HCEC 1CT (cell line): ENCODE measurements around the gene CDH24.

Source experiments
- DNase-seq: peaks from one replicate; pipeline ENCODE4 v3.0.0-alpha.2; 2017

CDH24 gene

GRCh38 chr14:23060536-23061260 lies 3.4 kb upstream of the CDH24 start:
- DNase-seq, result no peak

DNA sequence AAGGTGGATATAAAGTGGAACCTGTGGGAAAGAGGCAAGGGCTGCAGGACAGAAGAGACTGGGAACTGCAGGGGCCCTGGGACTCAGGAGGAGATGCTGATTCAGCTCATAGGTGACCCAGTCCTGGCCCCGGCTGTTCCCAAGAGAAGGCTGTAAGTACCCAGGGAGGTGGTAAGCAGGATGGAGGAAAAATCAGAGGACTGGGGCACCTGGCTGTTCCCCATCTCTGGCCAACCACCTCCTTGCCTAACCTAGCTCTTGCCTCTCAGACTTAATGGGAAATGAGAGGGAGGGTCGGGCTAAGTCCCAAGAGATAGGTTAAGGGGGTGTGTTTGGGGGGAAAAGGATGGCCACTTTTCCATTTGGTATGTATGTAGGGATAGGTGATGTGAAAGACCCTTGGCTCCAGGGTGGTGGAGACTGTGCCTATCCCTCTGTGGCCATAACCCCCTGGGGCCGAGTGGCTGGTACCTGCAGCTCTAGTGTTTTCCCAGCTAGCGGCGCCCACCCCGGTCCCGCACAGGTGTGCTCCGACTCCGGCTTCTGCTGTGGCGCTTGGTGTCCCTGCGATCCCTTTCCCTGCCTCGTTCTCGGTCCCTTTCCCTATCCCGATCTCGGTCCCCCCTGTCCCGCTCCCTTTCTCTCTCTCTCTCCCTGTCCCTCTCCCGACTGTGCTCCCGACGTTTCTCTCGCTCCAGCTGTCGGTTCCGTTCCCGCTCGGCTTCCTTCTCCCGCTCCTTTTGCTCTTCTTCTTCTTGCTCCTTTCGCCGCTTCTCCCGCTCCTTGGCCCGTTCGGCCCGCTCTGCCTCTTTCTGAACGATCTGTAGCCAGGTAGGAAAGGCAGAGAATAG lies 1.6 kb upstream of the CDH24 start:
- no peak for DNase-seq

- peak; percentile 81 for DNase-seq
Measured at GRCh38 chr14:23057757-23058653, 685 bp upstream of the CDH24 start.

DNA sequence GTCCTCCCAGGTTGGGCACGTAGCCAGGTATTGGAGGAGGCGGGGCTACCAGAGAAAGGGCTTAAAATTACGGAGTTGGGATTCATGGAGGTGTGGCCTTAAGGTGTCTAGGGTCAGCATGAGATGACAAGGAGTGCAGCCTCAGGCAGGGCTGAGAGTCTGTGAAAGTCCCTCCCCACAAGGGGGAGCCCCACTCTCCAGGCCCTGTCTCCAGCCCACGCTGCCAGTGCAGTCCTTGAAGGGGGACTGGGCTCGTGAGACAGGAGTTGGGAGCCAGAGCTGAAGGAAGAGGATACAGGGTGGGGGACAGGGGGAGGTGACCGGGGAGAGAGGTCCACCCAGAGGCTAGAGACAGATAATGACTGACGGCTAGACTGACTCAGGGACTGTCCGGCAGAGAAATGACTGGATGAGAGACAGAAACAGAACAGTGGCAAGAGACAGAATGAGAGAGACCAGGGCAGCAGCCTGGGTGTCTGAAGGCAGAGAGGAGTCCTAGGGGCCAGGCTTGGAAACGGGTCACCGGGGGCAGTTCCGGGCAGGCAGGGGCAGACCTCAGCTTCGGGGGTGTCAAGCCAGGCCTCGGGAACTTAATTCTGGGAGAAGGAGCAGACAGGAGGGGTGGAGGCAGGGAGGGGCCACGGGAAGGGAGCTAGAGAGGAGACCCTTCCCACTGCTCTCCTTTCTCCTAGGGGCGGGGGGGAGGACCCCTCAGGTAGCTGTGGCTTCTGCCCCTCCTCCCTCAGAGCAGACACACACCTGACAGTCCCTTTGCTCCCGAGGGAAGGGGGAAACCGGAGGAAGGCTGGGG lies 970 bp downstream of the CDH24 start:
- peak; percentile 57 for DNase-seq

DNA sequence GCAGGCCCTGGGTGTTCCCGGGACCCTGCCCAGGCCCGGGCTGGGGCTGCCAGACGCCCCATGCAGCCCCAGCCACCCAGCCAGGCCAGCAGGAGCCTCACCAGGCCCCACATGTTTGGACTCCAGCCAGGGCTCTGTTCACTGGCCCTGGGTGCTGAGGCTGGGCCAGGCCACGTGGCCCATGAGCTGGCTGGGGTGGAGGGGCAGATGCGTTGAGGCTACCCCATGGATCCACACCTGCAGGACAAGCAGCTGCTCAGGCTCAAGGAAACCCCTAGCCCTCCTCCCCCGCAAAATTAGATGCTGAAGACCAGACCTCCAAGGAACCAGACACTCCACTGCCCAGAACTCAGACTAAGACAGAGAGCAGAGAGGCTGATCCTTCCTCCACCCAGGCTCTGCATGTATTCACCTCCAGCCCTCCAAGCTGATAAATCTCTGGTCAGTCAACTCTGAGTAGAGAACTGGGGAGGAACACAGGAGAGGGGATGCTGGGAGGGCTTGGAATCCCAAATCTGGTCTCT lies 1.6 kb downstream of the CDH24 start:
- DNase-seq, result no peak

GRCh38 chr14:23055147-23055550 lies 2.2 kb downstream of the CDH24 start:
- no peak for DNase-seq

GRCh38 chr14:23054000-23054811 lies 3.1 kb downstream of the CDH24 start:
- no peak for DNase-seq

GRCh38 chr14:23053426-23053825 lies 3.9 kb downstream of the CDH24 start:
- no peak for DNase-seq

DNA sequence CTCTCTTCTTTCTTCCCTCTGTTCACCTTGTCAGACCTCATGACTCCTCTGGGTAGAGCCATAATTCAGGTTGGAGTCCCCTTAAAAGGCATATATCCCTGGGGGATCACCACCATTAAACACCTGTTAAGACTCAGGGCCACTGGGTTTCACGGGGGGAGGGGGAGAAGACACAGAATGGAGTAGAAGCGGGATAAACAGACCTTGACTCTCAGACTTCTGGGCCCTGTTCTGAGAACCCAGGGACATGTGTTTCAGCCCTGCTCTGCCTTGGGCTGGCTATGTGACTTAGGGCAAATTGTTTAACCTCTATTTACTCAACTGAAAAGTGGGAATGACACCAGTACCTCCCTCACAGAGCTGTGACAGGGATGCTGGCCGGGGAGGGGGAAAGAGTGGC lies 4.6 kb downstream of the CDH24 start:
- no peak for DNase-seq

- no peak for DNase-seq
Measured at GRCh38 chr14:23052182-23052623, 5.1 kb downstream of the CDH24 start.

DNA sequence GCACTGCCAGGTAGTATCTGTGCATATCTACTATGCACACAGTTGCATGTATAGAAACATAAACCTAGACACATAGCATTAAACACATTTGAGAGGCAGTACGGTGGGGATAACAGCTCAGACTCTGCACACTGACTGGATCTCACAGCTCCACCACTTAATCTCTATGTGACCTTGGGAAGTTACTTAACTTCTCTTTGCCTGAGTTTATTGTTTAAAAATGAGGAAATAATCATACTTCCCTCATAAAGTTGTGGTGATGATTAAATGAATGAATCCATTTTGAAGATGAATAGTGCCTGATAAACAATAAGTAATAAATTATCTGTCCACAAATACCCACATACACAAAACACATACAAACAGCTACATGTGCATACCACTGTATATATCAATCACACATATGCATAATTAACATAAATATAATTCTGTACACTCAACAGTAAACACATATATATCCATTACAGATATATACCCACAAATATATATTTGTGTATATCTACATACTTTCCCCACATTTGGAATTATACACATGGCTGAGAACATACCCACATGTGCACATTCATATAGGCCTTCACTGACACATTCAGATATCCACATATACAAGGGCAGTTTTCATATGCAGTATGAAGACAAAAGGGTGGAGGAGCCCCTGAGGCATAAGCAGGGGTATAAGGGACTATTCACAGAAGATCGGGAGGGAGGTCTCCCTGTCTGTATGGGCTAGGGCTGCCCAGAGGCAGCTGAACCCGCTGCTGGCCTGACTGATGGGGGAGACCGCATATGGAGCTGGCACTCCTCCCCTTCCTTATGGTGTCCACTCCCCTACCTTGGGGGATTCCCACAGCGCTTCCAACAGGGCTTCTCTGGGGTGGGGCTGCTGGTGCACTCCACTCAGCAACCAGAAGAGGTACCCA lies 5.9 kb downstream of the CDH24 start:
- no peak for DNase-seq

DNA sequence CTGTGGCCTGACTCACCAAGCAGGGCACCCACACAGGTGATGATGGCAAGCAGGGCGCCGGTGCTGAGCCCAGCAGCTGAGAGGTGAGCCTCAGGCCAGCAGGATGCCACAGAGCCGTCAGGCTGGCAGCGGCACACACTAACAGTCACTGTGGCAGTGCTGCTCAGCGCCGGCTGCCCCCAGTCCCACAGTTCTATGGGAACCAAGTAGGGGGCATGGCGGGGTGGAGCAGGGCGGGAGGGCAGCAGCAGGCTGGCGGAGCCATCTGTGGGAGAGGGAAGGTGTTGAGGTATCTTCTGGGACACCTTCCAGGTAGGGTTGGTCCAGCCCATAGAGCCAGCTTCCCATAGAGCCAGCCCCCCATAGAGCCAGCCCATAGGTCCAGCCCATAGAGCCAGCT lies 8.3 kb downstream of the CDH24 start:
- no peak for DNase-seq

GRCh38 chr14:23047751-23048693 lies 9.3 kb downstream of the CDH24 start:
- DNase-seq, result no peak

GRCh38 chr14:23047034-23047634 lies 10.2 kb downstream of the CDH24 start:
- DNase-seq, result no peak

- no peak for DNase-seq
Measured at GRCh38 chr14:23045419-23046357, 11.6 kb downstream of the CDH24 start.

GRCh38 chr14:23044840-23045239 lies 12.5 kb downstream of the CDH24 start:
- no peak for DNase-seq

DNA sequence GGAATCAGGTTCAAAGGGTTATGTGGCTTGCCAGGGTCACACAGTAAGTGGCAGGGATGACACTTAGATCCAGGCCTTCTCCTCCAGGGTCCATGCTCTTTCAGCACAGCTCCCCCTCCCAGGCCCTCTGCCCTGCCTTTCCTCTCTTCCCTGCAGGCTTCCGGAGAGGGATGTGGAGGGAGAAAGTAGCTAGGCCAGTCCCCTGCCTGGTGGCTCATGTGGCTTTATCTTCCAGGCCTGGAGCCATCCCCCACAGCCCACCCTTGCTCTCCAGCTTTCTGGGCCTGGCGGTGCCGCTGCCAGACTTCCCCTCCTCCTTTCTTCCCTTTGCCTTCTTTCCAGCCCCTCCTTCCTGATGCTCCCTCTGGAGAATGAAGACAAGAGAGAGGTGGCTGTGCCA lies 13.6 kb downstream of the CDH24 start:
- DNase-seq, result no peak
